ENCODE data around the gene LONP2.

LONP2 gene, protein sequence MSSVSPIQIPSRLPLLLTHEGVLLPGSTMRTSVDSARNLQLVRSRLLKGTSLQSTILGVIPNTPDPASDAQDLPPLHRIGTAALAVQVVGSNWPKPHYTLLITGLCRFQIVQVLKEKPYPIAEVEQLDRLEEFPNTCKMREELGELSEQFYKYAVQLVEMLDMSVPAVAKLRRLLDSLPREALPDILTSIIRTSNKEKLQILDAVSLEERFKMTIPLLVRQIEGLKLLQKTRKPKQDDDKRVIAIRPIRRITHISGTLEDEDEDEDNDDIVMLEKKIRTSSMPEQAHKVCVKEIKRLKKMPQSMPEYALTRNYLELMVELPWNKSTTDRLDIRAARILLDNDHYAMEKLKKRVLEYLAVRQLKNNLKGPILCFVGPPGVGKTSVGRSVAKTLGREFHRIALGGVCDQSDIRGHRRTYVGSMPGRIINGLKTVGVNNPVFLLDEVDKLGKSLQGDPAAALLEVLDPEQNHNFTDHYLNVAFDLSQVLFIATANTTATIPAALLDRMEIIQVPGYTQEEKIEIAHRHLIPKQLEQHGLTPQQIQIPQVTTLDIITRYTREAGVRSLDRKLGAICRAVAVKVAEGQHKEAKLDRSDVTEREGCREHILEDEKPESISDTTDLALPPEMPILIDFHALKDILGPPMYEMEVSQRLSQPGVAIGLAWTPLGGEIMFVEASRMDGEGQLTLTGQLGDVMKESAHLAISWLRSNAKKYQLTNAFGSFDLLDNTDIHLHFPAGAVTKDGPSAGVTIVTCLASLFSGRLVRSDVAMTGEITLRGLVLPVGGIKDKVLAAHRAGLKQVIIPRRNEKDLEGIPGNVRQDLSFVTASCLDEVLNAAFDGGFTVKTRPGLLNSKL

GRCh38 chr16:48244080-48244862 lies at the start of gene LONP2:
TSS of gene LONP2 (plus strand) at chr16:48244300. CDS start at chr16:48244389, 89 bp downstream.
- peak; percentile 75 for FAIRE-seq
- TF ChIP-seq POLR2A (IDR thresholded peaks at IDR 0.05; ENCODE audit: low read depth, low read length): peak; percentile 72
- DNase-seq (ENCODE audit: insufficient read length, low spot score): peak; percentile 76

- no peak for FAIRE-seq
Observed at GRCh38 chr16:48194828-48195556, 49.1 kb upstream of the LONP2 start.

DNA sequence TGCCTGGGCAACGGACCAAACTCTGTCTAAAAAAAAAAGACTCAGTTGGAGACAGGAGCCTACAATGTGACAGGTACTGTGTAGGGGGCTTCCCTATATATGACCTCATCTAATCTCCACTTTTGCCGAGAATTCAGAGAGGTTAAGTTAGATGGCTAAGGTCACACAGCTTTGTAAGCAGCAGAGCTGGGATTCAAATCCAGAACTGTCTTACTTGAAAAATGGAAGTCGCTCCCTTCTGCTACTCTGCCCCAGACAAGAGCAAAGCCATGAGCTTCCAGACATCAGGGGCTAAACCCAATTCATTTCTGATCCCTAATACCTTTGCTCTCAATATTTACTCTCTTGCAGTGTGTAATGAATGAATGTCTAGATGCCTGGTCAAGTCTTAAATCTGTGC lies 46.8 kb upstream of the LONP2 start:
- FAIRE-seq: no peak
- TF ChIP-seq POLR2A (IDR thresholded peaks at IDR 0.05; ENCODE audit: low read depth, low read length): no peak
- DNase-seq (ENCODE audit: insufficient read length, low spot score): no peak

More at GRCh38 chr16:48194828-48195556, 49.1 kb upstream of the LONP2 start:
- DNase-seq (ENCODE audit: insufficient read length, low spot score): no peak
- TF ChIP-seq POLR2A (IDR thresholded peaks at IDR 0.05; ENCODE audit: low read depth, low read length): no peak

DNA sequence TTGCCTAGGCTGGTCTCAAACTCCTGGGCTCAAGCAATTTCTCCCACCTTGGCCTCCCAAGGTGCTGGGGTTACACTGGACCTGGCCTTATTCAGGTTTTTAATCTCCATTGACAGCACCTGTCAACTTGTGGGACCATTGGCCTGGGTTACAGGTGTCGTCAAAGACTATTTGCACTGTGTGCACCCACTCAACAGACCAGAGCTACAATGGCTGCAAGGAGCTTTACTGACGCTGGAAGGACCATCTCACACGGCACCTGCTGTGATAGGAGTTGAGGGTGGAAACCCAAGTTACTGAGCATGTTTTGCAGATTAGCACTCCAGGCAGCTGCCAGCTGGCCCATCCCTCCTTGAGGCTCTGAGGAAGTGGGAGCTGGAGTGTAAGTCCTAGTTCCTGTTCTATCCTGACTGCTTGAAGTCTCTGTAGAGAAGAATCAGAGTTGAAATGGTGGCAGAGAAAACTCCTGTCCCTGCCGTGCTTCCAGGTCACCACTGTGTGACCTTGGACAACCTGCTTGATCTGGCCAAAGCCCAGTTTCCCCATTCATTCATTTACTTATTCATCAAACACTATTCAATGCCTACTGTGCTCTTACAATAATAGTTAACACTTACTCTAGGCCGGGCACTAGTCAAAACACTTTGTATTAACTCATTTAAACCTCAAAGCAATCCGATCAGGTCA lies 42.4 kb upstream of the LONP2 start:
- FAIRE-seq (no peak), DNase-seq (ENCODE audit: insufficient read length, low spot score) (no peak)
- no peak for TF ChIP-seq POLR2A (IDR thresholded peaks at IDR 0.05; ENCODE audit: low read depth, low read length)

- TF ChIP-seq POLR2A (IDR thresholded peaks at IDR 0.05; ENCODE audit: low read depth, low read length): no peak
Observed at GRCh38 chr16:48203974-48204824, 39.9 kb upstream of the LONP2 start.

DNA sequence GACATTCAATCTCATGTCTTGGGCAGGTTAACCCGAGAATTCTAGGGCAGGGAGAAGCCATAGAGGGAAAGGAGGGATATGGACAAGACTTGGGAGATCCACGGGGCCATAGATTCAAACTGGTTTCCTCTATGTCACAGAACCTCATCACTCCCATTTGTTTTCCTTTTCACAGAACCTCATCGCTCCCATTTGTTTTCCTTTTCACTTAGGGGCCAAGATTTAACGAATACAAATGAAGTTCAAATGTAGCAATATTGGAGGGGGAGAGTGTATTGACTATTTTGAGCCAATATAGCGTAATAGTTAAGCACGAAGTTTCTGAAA lies 39.3 kb upstream of the LONP2 start:
- DNase-seq (ENCODE audit: insufficient read length, low spot score) (no peak), FAIRE-seq (no peak)
- TF ChIP-seq POLR2A (IDR thresholded peaks at IDR 0.05; ENCODE audit: low read depth, low read length): no peak

More at GRCh38 chr16:48203974-48204824, 39.9 kb upstream of the LONP2 start:
- FAIRE-seq: no peak
- DNase-seq (ENCODE audit: insufficient read length, low spot score): no peak

DNA sequence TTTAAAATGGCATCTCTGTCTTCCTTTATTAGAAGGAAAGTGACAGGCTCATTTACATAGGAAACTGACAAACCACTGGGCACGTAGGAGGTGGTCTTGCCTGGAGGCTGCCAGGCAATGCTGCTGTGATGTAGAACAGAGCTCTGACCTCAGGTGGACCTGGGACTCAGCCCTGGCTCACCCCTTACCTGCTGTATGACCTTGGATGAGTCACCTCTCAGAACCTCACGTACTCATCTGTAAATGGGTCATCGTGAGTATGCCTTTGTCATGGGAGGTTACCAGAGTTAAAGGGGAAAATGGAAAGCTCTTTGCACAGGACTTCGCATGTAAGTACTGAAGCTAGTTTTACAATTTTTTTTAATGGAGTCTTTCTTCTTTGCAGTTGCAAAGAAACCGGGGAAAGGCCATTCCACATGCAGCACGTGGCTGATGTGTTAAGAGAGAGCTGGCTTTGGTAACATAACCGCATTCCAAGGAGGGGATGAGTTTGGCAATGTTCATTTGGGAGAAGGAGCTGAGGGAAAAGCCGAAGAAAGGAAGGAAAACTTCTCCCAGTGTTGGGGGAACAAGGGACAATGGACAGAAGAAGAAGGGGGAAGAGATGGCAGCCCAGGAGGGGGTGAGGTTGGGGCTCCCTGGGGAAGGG lies 37.4 kb upstream of the LONP2 start:
- DNase-seq (ENCODE audit: insufficient read length, low spot score): no peak
- no peak for FAIRE-seq
- TF ChIP-seq POLR2A (IDR thresholded peaks at IDR 0.05; ENCODE audit: low read depth, low read length): no peak

GRCh38 chr16:48210747-48211146 lies 33.4 kb upstream of the LONP2 start:
- no peak for DNase-seq (ENCODE audit: insufficient read length, low spot score)
- FAIRE-seq: no peak
- TF ChIP-seq POLR2A (IDR thresholded peaks at IDR 0.05; ENCODE audit: low read depth, low read length): no peak

- FAIRE-seq (no peak), DNase-seq (ENCODE audit: insufficient read length, low spot score) (no peak)
- no peak for TF ChIP-seq POLR2A (IDR thresholded peaks at IDR 0.05; ENCODE audit: low read depth, low read length)
Observed at GRCh38 chr16:48212033-48212432, 32.1 kb upstream of the LONP2 start.

- TF ChIP-seq POLR2A (IDR thresholded peaks at IDR 0.05; ENCODE audit: low read depth, low read length): no peak
- FAIRE-seq: no peak
- no peak for DNase-seq (ENCODE audit: insufficient read length, low spot score)
Observed at GRCh38 chr16:48215738-48216137, 28.4 kb upstream of the LONP2 start.

- FAIRE-seq: no peak
- TF ChIP-seq POLR2A (IDR thresholded peaks at IDR 0.05; ENCODE audit: low read depth, low read length): no peak
- no peak for DNase-seq (ENCODE audit: insufficient read length, low spot score)
Observed at GRCh38 chr16:48217708-48218107, 26.4 kb upstream of the LONP2 start.

Data from H54 (cell line).